Liver (tissue), 9 donors: ENCODE results near the gene ANKRD13D. TPM values are rescaled to one million over a fixed set of nuclear protein-coding genes. Genes with fewer than 3 reads are reported as not detected.

Experiments used
- DNase-seq: peaks from one replicate; pipeline ENCODE4 v3.0.0-alpha.2; 2017; ENCODE audit warnings: low spot score
- H3K27ac ChIP-seq, 2 donors: one replicate each; pipeline ENCODE4 v1.7.0; 2013; ENCODE audit warnings: inconsistent platforms in 2 of 2, low read length in 2 of 2, control low read depth in 1 of 2, low read depth in 1 of 2, mild to moderate bottlenecking in 1 of 2
- H3K27me3 ChIP-seq, 4 donors: one replicate each; pipeline versions ENCODE4 v1.6.1 to v1.7.0; 2013; ENCODE audit warnings: low read length in 3 of 4, inconsistent platforms in 1 of 4, mild to moderate bottlenecking in 1 of 4, moderate library complexity in 1 of 4; ENCODE audit not compliant: control insufficient read depth in 4 of 4, insufficient read depth in 4 of 4
- H3K36me3 ChIP-seq, 4 donors: one replicate each; pipeline versions ENCODE4 v1.6.1 to v1.7.0; 2013; ENCODE audit warnings: low read length in 3 of 4, mild to moderate bottlenecking in 3 of 4, low read depth in 1 of 4, moderate library complexity in 1 of 4; ENCODE audit not compliant: control insufficient read depth in 4 of 4, insufficient read depth in 3 of 4
- H3K4me1 ChIP-seq, 4 donors: one replicate each; pipeline versions ENCODE4 v1.6.1 to v1.7.0; 2013; ENCODE audit warnings: low read length in 3 of 4, mild to moderate bottlenecking in 3 of 4, moderate library complexity in 1 of 4; ENCODE audit not compliant: control insufficient read depth in 4 of 4, insufficient read depth in 4 of 4
- H3K4me3 ChIP-seq, 3 donors: one replicate each; pipeline versions ENCODE4 v1.6.1 to v1.7.0; 2013; ENCODE audit warnings: low read length in 3 of 3, control low read depth in 1 of 3, low read depth in 1 of 3, mild to moderate bottlenecking in 1 of 3
- H3K9ac ChIP-seq, 2 donors: one replicate each; pipeline ENCODE4 v1.7.0; 2013; ENCODE audit warnings: low read length in 2 of 2, mild to moderate bottlenecking in 2 of 2, moderate library complexity in 2 of 2, control low read depth in 1 of 2, low read depth in 1 of 2
- H3K9me3 ChIP-seq, 4 donors: one replicate each; pipeline versions ENCODE4 v1.6.1 to v1.7.0; 2013; ENCODE audit warnings: low read length in 3 of 4; ENCODE audit not compliant: control insufficient read depth in 4 of 4
- EGR1 ChIP-seq, 2 donors: IDR thresholded peaks; 2 replicates each; pipeline ENCODE4 v1.6.1; 2016 to 2018; ENCODE audit warnings: antibody characterized with exemption in 2 of 2, low read depth in 2 of 2
- FOXA1 ChIP-seq: IDR thresholded peaks from 2 replicates; pipeline ENCODE4 v1.6.1; 2016; ENCODE audit warnings: antibody characterized with exemption
- FOXA2 ChIP-seq: IDR thresholded peaks from 2 replicates; pipeline ENCODE4 v1.6.1; 2016; ENCODE audit warnings: antibody characterized with exemption
- HNF4A ChIP-seq, 2 donors: conservative IDR thresholded peaks; 2 replicates each; pipeline ENCODE4 v1.6.1; 2016; ENCODE audit warnings: antibody characterized with exemption in 2 of 2, mild to moderate bottlenecking in 2 of 2
- HNF4G ChIP-seq: IDR thresholded peaks from 2 replicates; pipeline ENCODE4 v1.6.1; 2016; ENCODE audit warnings: antibody characterized with exemption
- JUND ChIP-seq, 2 donors: IDR thresholded peaks; 2 replicates each; pipeline ENCODE4 v1.6.1; 2016; ENCODE audit warnings: antibody characterized with exemption in 2 of 2
- NR2F2 ChIP-seq: IDR thresholded peaks from 2 replicates; pipeline ENCODE4 v1.6.1; 2016; ENCODE audit warnings: antibody characterized with exemption
- RAD21 ChIP-seq, 2 donors: IDR thresholded peaks; 2 replicates each; pipeline ENCODE4 v1.6.1; 2016; ENCODE audit warnings: antibody characterized with exemption in 2 of 2, mild to moderate bottlenecking in 2 of 2
- RXRA ChIP-seq, 2 donors: IDR thresholded peaks; 2 replicates each; pipeline ENCODE4 v1.6.1; 2017 to 2018; ENCODE audit warnings: antibody characterized with exemption in 2 of 2, mild to moderate bottlenecking in 1 of 2
- SP1 ChIP-seq: IDR thresholded peaks from 2 replicates; pipeline ENCODE4 v1.6.1; 2018; ENCODE audit warnings: antibody characterized with exemption, mild to moderate bottlenecking
- TAF1 ChIP-seq: conservative IDR thresholded peaks from 2 replicates; pipeline ENCODE4 v1.6.1; 2016; ENCODE audit warnings: antibody characterized with exemption, mild to moderate bottlenecking
- YY1 ChIP-seq: IDR thresholded peaks from 2 replicates; pipeline ENCODE4 v1.6.1; 2016; ENCODE audit warnings: antibody characterized with exemption, mild to moderate bottlenecking
- WGBS: extraction: QIAGEN DNeasy Blood & Tissue Kit; methylation state at CpG from one replicate; pipeline ENCODE4 v1.1.7; 2013; 5-methylcytosine and 5-hydroxymethylcytosine counted together
- polyA plus RNA-seq, 2 donors: library from polyadenylated mRNA; stranded (reverse) in 1 of 2; unstranded in 1 of 2; fragments of 200-250 nt in 1 of 2; fragments of >200 nt in 1 of 2; fragmentation: Nextera tagmentation in 1 of 2; extraction: Ambion mirVana in 1 of 2; gene quantifications; one replicate each; pipeline versions ENCODE4 v1.2.1 to v1.2.3, GENCODE V29; 2013 to 2015
- total RNA-seq, 2 donors: library from RNA; depleted of rRNA; stranded (reverse); fragments of >200 nt; gene quantifications; one replicate each; pipeline ENCODE4 v1.2.3, GENCODE V29; 2014
- TF ChIP-seq, protein P1 (sequence below): IDR thresholded peaks from 2 replicates; pipeline ENCODE4 v1.6.1; 2016; ENCODE audit warnings: antibody characterized with exemption
- TF ChIP-seq, protein P2 (sequence below): IDR thresholded peaks from 2 replicates; pipeline ENCODE4 v1.6.1; 2016; ENCODE audit warnings: antibody characterized with exemption
- TF ChIP-seq, protein P3 (sequence below): IDR thresholded peaks from 2 replicates; pipeline ENCODE4 v1.6.1; 2016; ENCODE audit warnings: antibody characterized with exemption
- TF ChIP-seq, protein P4 (sequence below): IDR thresholded peaks from 2 replicates; pipeline ENCODE4 v1.6.1; 2016; ENCODE audit warnings: antibody characterized with exemption, mild to moderate bottlenecking
- TF ChIP-seq, protein P5 (sequence below): fragments of 150-350 bp; IDR thresholded peaks from 2 replicates; pipeline ENCODE4 v1.5.1; 2017; ENCODE audit warnings: improper control_type of control experiment, low read depth, low read length; ENCODE audit not compliant: missing input control
- donor health status: healthy.
- donor health status: healthy.
- donor health status: healthy.
- donor health status: healthy.
- donor health status: healthy.

The ANKRD13D gene
- total and polyA plus RNA-seq, 4 donors: 5.5 to 15.0 (median 5.9) TPM

DNA sequence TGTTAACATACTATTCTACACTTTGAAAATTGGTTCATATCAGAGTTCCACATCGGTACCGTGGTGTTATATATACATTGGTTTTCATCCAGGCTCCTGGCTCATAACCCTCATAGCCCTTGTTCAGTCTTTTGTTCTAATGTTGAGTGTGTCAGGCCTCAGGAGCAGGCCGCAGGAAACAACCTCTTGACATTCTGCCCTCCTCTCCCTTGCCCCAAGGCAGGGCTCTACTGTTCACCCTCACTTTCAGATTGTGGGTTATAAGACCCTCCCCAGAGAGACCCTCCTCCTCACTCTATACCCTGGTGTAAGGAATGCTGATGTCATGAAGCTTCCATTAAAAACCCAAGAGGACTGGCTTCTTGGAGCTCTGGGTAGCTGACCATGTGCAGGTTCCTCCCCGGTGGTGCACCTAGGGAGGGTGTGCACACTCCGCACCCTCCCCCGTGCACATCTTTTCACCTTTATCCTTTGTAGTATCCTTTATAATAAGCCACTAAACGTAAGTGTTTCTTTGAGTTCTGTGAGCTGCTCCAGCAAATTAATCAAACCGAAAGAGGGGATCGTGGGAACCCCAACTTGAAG lies 26.3 kb downstream of the ANKRD13D start:
- peaks cover 1 to 12% (median 5%) of the 10 kb centered on the region in 4 donors for H3K4me1 ChIP-seq
- H3K4me3 ChIP-seq: no peak overlapping the region
- H3K9me3 ChIP-seq: no peaks in the 10 kb centered on the region
- TF ChIP-seq SP1 (no peak), HNF4G (no peak), FOXA2 (no peak)
- TF ChIP-seq, protein P1, sequence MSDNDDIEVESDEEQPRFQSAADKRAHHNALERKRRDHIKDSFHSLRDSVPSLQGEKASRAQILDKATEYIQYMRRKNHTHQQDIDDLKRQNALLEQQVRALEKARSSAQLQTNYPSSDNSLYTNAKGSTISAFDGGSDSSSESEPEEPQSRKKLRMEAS: no peak
- WGBS: 90% methylated on average over 9 of the region's 9 CpGs
- DNase-seq: no peak
- no peak overlapping the region for H3K27ac ChIP-seq
- H3K9ac ChIP-seq: no peak overlapping the region
- H3K36me3 ChIP-seq: peaks cover 0 to 2% (median under 1%) of the 10 kb centered on the region in 4 donors
- no peaks in the 10 kb centered on the region for H3K27me3 ChIP-seq

DNA sequence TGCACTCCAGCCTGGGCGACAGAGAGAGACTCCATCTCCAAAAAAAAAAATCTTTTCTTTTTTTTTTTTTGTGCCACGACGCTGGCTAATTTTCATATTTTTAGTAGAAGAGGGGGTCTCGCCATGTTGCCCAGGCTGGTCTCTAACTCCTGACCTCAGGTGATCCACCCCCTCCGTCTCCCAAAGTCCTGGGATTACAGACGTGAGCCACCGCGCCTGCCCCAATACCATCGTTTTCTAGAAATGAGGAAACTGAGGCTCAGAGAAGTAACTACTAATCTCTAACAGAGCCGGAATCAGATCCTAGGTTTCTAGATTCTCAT lies 27.7 kb downstream of the ANKRD13D start:
- peaks cover 0 to under 1% (median 0%) of the 10 kb centered on the region in 4 donors for H3K36me3 ChIP-seq
- peak overlapping the region; percentile 94 to 96 for H3K27ac ChIP-seq
- H3K9ac ChIP-seq: peak overlapping the region; percentile 76 to 88
- H3K4me3 ChIP-seq: peak overlapping the region; percentile 86 to 95 (median 94)
- DNase-seq: no peak
- TF ChIP-seq, protein P2, sequence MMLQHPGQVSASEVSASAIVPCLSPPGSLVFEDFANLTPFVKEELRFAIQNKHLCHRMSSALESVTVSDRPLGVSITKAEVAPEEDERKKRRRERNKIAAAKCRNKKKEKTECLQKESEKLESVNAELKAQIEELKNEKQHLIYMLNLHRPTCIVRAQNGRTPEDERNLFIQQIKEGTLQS: no peak
- TF ChIP-seq RXRA (IDR thresholded peaks at IDR 0.05) (no peak), FOXA2 (no peak), HNF4A (conservative IDR thresholded peaks at IDR 0.05) (no peak), EGR1 (IDR thresholded peaks at IDR 0.05; ENCODE audit: low read depth in 2 of 2) (no peak), TAF1 (no peak), NR2F2 (no peak), JUND (IDR thresholded peaks at IDR 0.05) (no peak), RAD21 (IDR thresholded peaks at IDR 0.05) (no peak), YY1 (no peak), FOXA1 (no peak), HNF4G (no peak), SP1 (no peak)
- TF ChIP-seq, protein P3, sequence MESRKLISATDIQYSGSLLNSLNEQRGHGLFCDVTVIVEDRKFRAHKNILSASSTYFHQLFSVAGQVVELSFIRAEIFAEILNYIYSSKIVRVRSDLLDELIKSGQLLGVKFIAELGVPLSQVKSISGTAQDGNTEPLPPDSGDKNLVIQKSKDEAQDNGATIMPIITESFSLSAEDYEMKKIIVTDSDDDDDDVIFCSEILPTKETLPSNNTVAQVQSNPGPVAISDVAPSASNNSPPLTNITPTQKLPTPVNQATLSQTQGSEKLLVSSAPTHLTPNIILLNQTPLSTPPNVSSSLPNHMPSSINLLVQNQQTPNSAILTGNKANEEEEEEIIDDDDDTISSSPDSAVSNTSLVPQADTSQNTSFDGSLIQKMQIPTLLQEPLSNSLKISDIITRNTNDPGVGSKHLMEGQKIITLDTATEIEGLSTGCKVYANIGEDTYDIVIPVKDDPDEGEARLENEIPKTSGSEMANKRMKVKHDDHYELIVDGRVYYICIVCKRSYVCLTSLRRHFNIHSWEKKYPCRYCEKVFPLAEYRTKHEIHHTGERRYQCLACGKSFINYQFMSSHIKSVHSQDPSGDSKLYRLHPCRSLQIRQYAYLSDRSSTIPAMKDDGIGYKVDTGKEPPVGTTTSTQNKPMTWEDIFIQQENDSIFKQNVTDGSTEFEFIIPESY: no peak
- TF ChIP-seq, protein P1: no peak
- TF ChIP-seq, protein P4, sequence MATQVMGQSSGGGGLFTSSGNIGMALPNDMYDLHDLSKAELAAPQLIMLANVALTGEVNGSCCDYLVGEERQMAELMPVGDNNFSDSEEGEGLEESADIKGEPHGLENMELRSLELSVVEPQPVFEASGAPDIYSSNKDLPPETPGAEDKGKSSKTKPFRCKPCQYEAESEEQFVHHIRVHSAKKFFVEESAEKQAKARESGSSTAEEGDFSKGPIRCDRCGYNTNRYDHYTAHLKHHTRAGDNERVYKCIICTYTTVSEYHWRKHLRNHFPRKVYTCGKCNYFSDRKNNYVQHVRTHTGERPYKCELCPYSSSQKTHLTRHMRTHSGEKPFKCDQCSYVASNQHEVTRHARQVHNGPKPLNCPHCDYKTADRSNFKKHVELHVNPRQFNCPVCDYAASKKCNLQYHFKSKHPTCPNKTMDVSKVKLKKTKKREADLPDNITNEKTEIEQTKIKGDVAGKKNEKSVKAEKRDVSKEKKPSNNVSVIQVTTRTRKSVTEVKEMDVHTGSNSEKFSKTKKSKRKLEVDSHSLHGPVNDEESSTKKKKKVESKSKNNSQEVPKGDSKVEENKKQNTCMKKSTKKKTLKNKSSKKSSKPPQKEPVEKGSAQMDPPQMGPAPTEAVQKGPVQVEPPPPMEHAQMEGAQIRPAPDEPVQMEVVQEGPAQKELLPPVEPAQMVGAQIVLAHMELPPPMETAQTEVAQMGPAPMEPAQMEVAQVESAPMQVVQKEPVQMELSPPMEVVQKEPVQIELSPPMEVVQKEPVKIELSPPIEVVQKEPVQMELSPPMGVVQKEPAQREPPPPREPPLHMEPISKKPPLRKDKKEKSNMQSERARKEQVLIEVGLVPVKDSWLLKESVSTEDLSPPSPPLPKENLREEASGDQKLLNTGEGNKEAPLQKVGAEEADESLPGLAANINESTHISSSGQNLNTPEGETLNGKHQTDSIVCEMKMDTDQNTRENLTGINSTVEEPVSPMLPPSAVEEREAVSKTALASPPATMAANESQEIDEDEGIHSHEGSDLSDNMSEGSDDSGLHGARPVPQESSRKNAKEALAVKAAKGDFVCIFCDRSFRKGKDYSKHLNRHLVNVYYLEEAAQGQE: no peak
- TF ChIP-seq, protein P5, sequence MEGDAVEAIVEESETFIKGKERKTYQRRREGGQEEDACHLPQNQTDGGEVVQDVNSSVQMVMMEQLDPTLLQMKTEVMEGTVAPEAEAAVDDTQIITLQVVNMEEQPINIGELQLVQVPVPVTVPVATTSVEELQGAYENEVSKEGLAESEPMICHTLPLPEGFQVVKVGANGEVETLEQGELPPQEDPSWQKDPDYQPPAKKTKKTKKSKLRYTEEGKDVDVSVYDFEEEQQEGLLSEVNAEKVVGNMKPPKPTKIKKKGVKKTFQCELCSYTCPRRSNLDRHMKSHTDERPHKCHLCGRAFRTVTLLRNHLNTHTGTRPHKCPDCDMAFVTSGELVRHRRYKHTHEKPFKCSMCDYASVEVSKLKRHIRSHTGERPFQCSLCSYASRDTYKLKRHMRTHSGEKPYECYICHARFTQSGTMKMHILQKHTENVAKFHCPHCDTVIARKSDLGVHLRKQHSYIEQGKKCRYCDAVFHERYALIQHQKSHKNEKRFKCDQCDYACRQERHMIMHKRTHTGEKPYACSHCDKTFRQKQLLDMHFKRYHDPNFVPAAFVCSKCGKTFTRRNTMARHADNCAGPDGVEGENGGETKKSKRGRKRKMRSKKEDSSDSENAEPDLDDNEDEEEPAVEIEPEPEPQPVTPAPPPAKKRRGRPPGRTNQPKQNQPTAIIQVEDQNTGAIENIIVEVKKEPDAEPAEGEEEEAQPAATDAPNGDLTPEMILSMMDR: no peak
- H3K27me3 ChIP-seq: no peaks in the 10 kb centered on the region
- WGBS: under 1% methylated on average over 10 of the region's 10 CpGs
- H3K9me3 ChIP-seq: no peaks in the 10 kb centered on the region
- peaks cover 1 to 12% (median 5%) of the 10 kb centered on the region in 4 donors for H3K4me1 ChIP-seq
